NCI-H2107 (cell line): ENCODE data around the gene PRR27.

Experiments
- DNase-seq: peaks from one replicate; lab custom pipeline; 2025; lab: John Stamatoyannopoulos, UW

The PRR27 gene

GRCh38 chr4:70153937-70154336 lies at the start of gene PRR27:
Gene PRR27, plus strand, starts transcription at chr4:70154237. Its CDS starts 139 bp downstream, at chr4:70154376.
- no peak for DNase-seq

- no peak for DNase-seq
Measured at GRCh38 chr4:70110917-70111316, 43.1 kb upstream of the PRR27 start.

- DNase-seq = no peak
Measured at GRCh38 chr4:70113656-70114055, 40.4 kb upstream of the PRR27 start.

GRCh38 chr4:70114096-70114495 lies 39.9 kb upstream of the PRR27 start:
- DNase-seq = no peak

- DNase-seq = no peak
Measured at GRCh38 chr4:70120323-70120722, 33.7 kb upstream of the PRR27 start.

- no peak for DNase-seq
Measured at GRCh38 chr4:70133473-70133872, 20.6 kb upstream of the PRR27 start.

GRCh38 chr4:70138751-70139150 lies 15.3 kb upstream of the PRR27 start:
- no peak for DNase-seq

GRCh38 chr4:70151271-70151670 lies 2.8 kb upstream of the PRR27 start:
- no peak for DNase-seq

GRCh38 chr4:70152088-70152487 lies 1.9 kb upstream of the PRR27 start:
- no peak for DNase-seq

- DNase-seq = no peak
Measured at GRCh38 chr4:70158576-70158975, 4.5 kb downstream of the PRR27 start.

GRCh38 chr4:70177090-70177489 lies 23.1 kb downstream of the PRR27 start:
- no peak for DNase-seq

GRCh38 chr4:70178075-70178660 lies 24.1 kb downstream of the PRR27 start:
- DNase-seq = no peak

- no peak for DNase-seq
Measured at GRCh38 chr4:70179811-70180210, 25.8 kb downstream of the PRR27 start.

GRCh38 chr4:70181864-70182263 lies 27.8 kb downstream of the PRR27 start:
- DNase-seq = no peak

GRCh38 chr4:70182517-70183167 lies 28.6 kb downstream of the PRR27 start:
- no peak for DNase-seq

- DNase-seq = no peak
Measured at GRCh38 chr4:70183168-70183939, 29.3 kb downstream of the PRR27 start.

GRCh38 chr4:70183940-70184246 lies 29.9 kb downstream of the PRR27 start:
- DNase-seq = no peak

- no peak for DNase-seq
Measured at GRCh38 chr4:70187216-70187615, 33.2 kb downstream of the PRR27 start.

- DNase-seq = no peak
Measured at GRCh38 chr4:70190579-70190978, 36.5 kb downstream of the PRR27 start.

GRCh38 chr4:70191647-70192046 lies 37.6 kb downstream of the PRR27 start:
- DNase-seq = no peak

GRCh38 chr4:70192895-70193294 lies 38.9 kb downstream of the PRR27 start:
- no peak for DNase-seq

GRCh38 chr4:70195425-70195824 lies 41.4 kb downstream of the PRR27 start, which contains the start of gene ODAM:
Gene ODAM, plus strand, starts transcription at chr4:70195725. Its CDS starts 819 bp downstream, at chr4:70196544.
- DNase-seq = no peak

GRCh38 chr4:70196857-70197256 lies 42.8 kb downstream of the PRR27 start:
- no peak for DNase-seq
